Measurements from ENCODE around the gene ENTPD8. TPM values are rescaled to one million over a fixed set of nuclear protein-coding genes. Genes with fewer than 3 reads are reported as not detected.

Gene ENTPD8
- total RNA-seq, 1 experiment from 2014 or later, result not detected

DNA sequence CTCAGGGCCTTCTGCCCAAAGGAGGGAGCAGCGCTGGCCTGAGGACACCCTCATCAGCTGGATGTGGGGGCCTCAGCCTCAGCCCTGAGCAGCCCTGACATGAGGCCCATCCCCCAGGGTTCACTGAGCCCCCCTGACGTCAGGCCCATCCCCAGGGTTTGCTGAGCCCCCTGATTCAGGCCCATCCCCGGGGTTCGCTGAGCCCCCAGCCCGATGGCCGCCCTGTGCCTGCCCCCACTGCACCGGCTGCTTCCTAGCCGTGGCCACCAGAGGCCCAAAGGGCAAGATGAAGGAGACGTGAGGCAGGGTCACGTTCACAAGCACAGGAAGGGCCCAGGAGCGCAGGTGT is 37.4 kb upstream of the ENTPD8 start:
- POLR2A ChIA-PET (ENCODE audit: unreplicated experiment), result no interaction called here
- no peak for ATAC-seq

DNA sequence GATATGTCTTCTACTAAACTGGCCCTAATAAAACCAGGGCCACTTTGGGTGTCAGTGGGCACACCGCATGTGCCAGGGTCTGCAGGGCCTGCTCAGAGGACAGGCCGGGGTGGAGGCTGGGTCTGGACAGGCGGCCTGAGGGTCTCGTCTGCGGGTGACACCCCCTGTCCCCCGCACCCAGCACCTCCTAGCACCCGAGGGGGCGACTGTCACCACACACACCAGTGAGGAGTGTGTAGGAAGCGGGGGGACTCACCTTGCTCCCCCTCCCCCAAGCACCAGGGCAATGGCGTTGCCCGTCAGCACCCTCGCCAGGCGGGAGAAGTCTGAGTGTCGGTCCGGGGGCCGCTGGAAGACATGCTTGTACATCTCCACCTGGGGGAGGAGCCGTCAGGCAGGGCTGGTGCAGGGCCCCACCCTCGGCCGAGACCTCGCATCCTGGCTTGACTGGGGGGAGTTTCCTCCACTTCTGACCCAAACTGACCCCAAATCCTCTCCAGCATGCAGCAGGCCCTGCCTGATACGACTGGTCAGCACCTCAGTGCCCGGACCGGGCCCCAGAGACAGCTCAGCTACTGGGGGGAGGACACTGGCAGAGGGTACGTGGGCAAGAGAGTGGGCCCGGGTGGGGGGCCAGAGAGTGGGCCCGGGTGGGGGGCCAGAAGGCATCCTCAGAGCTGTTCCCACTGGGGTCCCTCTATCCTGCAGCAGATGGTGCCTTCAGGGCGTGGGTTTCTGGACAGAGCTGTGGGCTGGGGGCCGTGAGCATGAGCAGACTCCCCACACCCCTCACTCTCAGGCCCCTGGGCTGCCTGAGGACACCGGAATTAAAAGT is 36.8 kb upstream of the ENTPD8 start:
- no peak for DNase-seq
- TF ChIP-seq EZH2phosphoT487 (IDR thresholded peaks at IDR 0.05; ENCODE audit: borderline replicate concordance, low read length) (no peak), EZH2 (IDR thresholded peaks at IDR 0.05; ENCODE audit: low read length, unreplicated experiment) (no peak), CTCF (conservative IDR thresholded peaks at IDR 0.05; ENCODE audit: low read depth, low read length) (no peak)
- Histone ChIP-seq H3K4me2 (ENCODE audit: low read length) (no peak overlapping the region), H4K20me1 (ENCODE audit: low read length) (no peaks in the 10 kb centered on the region), H3K4me3 (ENCODE audit: low read length) (no peak overlapping the region), H3K27me3 (ENCODE audit: low read length) (no peaks in the 10 kb centered on the region), H3K27ac (ENCODE audit: low read length) (no peak overlapping the region), H3K9me3 (ENCODE audit: low read length) (no peaks in the 10 kb centered on the region), H3K9me2 (replicated peaks; ENCODE audit: low read length) (no peaks in the 10 kb centered on the region), H3K9ac (ENCODE audit: low read length) (no peak overlapping the region), H3K79me2 (ENCODE audit: low read length) (no peaks in the 10 kb centered on the region), H3K36me3 (ENCODE audit: low read depth, low read length) (no peaks in the 10 kb centered on the region), H3F3A (ENCODE audit: low read length, unreplicated experiment) (no peaks in the 10 kb centered on the region), H2AFZ (ENCODE audit: low read length) (no peak overlapping the region), H3K4me1 (ENCODE audit: insufficient read depth, low read length) (peaks cover 18% of the 10 kb centered on the region)
- no TSS peak for BruUV-seq (replicated peaks)
- intact Hi-C loops (cut with micrococcal nuclease), result no loop called here
- no peak for ATAC-seq
- POLR2A ChIA-PET (ENCODE audit: unreplicated experiment), result no interaction called here
- CTCF ChIA-PET, result no interaction called here

More for the DNA sequence above, 37.4 kb upstream of the ENTPD8 start:
- no TSS peak for BruUV-seq (replicated peaks)
- Histone ChIP-seq H3K4me2 (ENCODE audit: low read length) (no peak overlapping the region), H3F3A (ENCODE audit: low read length, unreplicated experiment) (no peaks in the 10 kb centered on the region), H3K27me3 (ENCODE audit: low read length) (no peaks in the 10 kb centered on the region), H3K9me3 (ENCODE audit: low read length) (no peaks in the 10 kb centered on the region), H3K4me3 (ENCODE audit: low read length) (no peak overlapping the region), H3K27ac (ENCODE audit: low read length) (no peak overlapping the region), H3K9me2 (replicated peaks; ENCODE audit: low read length) (no peaks in the 10 kb centered on the region), H3K9ac (ENCODE audit: low read length) (no peak overlapping the region), H3K36me3 (ENCODE audit: low read depth, low read length) (no peaks in the 10 kb centered on the region), H4K20me1 (ENCODE audit: low read length) (no peaks in the 10 kb centered on the region), H2AFZ (ENCODE audit: low read length) (no peak overlapping the region), H3K4me1 (ENCODE audit: insufficient read depth, low read length) (peaks cover 24% of the 10 kb centered on the region), H3K79me2 (ENCODE audit: low read length) (no peaks in the 10 kb centered on the region)
- intact Hi-C loops (cut with micrococcal nuclease), result no loop called here
- no peak for DNase-seq
- TF ChIP-seq EZH2phosphoT487 (IDR thresholded peaks at IDR 0.05; ENCODE audit: borderline replicate concordance, low read length), result no peak
- TF ChIP-seq EZH2 (IDR thresholded peaks at IDR 0.05; ENCODE audit: low read length, unreplicated experiment), result no peak
- CTCF ChIA-PET, result no interaction called here

GRCh38 chr9:137476856-137477255 is 35.7 kb upstream of the ENTPD8 start:
- ATAC-seq (no peak), DNase-seq (no peak)
- H3K9me3 ChIP-seq (ENCODE audit: low read length), result no peaks in the 10 kb centered on the region
- TF ChIP-seq EZH2 (IDR thresholded peaks at IDR 0.05; ENCODE audit: low read length, unreplicated experiment) (no peak), CTCF (conservative IDR thresholded peaks at IDR 0.05; ENCODE audit: low read depth, low read length) (no peak), EZH2phosphoT487 (IDR thresholded peaks at IDR 0.05; ENCODE audit: borderline replicate concordance, low read length) (no peak)
- peaks cover 8% of the 10 kb centered on the region for H3K4me1 ChIP-seq (ENCODE audit: insufficient read depth, low read length)
- H3F3A ChIP-seq (ENCODE audit: low read length, unreplicated experiment), result no peaks in the 10 kb centered on the region
- ChIA-PET CTCF (no interaction called here), POLR2A (ENCODE audit: unreplicated experiment) (no interaction called here)
- H3K27me3 ChIP-seq (ENCODE audit: low read length), result no peaks in the 10 kb centered on the region
- no peak overlapping the region for H2AFZ ChIP-seq (ENCODE audit: low read length)
- H3K4me2 ChIP-seq (ENCODE audit: low read length), result no peak overlapping the region
- no peaks in the 10 kb centered on the region for H3K36me3 ChIP-seq (ENCODE audit: low read depth, low read length)
- no peak overlapping the region for H3K27ac ChIP-seq (ENCODE audit: low read length)
- no TSS peak for BruUV-seq (replicated peaks)
- no peaks in the 10 kb centered on the region for H3K79me2 ChIP-seq (ENCODE audit: low read length)
- H4K20me1 ChIP-seq (ENCODE audit: low read length), result no peaks in the 10 kb centered on the region
- H3K4me3 ChIP-seq (ENCODE audit: low read length), result no peak overlapping the region
- H3K9me2 ChIP-seq (replicated peaks; ENCODE audit: low read length), result no peaks in the 10 kb centered on the region
- no peak overlapping the region for H3K9ac ChIP-seq (ENCODE audit: low read length)
- intact Hi-C loops (cut with micrococcal nuclease), result no loop called here
